Measurements from ENCODE around the gene PRKN.
A peak's percentile ranks its signal among the peaks of the same experiment; 100 is the strongest.

Gene PRKN

DNA sequence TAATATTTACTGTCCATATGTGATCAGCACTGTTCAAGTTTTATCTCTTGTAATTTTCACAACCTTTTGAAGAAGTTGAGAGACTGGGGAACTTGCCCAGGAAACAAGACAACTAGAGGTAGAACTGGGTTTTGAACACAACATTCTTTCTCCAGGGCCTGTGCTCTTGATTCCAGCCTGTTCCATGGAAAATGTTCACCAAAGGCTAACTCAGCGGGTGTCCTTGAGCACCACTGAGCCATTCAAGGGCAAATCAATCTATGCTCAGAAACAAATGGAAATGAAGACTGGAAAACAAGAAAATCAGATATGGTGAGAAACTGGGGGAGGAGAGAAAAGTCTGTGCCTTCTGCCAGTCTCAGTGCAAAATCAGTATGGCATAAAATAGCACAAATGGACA, 771.5 kb downstream of the PRKN start:
- no peak for DNase-seq (ENCODE audit: low read depth)

DNA sequence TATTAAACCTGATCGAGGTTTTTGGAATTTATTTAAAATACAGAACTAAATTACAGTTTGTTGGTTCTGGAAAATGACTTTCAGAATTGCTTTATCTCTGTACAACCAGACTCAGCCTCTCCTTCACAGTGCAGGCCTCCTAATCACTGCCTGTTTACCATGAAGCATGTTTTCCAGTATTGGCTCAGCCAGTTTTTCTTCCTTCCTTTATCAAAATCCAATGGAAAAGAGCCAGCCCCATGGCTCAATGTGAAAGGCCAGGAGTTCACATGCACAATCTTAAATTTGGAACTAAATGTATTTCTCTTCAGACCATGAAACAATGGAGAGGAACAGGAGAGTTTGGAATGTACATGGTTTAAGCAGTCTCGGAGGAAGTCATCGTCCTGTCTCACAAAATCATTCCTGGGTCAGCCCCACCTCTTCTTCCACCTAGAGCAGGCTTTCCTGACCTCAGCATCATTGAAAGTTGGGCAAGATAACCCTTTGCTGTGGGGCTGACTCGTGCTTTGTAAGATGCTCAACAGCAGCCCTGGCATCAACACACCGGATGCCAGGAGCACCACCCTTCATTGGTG, 772.8 kb downstream of the PRKN start:
- DNase-seq (ENCODE audit: low read depth), result no peak

DNA sequence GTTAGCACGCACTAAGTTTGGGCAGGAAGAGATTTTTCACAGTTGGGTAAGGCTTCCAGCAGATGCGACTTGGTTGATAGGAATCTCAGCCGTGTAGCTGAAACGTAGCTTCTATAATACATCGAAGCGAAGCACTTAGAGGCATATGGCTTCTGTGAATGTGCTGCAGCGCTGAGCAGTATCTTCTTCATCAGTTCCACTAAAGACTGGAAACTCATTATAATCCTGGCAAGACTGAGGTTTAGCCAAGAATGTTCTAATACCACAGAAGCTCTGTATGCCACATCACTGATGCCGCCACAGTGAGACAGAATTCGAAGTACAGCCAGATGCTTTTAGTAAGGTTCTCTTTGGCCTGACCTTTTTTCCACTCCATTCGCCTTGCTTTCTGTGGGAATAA, 773.5 kb downstream of the PRKN start:
- DNase-seq (ENCODE audit: low read depth), result no peak

DNA sequence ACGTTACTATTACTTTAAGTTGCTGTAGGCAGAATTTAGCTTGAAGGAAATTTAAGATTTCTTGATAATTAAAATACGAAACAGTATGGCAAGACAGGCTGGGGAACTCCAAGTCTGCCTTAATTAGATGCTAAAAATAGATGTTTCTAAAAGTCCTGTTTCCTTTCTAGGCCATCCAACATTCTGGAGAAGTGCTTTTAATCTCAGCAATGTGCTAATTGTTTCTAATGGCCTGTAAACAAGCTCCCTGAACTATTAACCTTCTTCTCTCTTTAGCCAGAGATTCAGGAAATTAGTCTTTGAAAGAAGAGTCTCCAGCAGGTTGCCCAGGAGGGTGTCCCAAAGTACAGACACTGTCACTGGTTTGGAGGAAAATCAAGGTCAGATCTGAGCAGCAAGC, 776.4 kb downstream of the PRKN start:
- DNase-seq (ENCODE audit: low read depth), result no peak

DNA sequence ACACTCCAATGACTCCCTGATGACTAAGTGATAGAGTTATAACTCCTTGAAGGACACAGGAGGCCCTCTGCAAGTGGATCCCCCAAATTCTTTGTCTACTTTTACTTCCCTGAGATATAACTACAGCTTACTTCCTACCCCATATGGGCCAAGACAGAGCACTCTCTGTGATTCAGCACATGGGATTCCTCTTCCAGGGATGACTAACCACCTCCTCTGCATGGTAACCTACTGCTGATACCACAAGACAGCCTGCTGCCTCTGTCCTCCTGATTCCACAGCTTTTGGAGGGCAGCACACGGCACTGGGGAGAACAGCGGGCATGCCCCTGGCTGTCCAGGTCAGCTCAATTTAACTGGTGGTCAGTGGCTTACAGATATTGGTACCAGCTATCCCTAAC, 778.0 kb downstream of the PRKN start:
- DNase-seq (ENCODE audit: low read depth), result peak; percentile 23

DNA sequence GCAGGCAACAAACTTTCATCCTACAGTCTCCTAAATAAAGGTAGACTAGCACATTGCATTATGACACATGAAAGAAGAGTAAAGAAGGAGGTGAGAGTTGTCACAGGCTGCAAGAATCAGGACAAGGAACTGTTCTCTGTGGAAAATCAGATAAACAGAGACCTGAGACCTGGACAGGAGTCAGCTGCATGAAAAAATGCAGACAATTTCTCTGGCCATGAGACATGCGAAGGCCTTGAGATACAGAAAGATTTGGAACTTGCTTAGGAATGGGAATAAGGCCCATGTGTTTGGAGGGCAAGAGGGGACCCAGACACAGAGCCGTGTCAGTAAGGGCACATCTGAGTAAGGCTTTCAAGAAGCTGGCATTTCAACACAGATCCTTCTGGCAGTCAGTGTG, 779.1 kb downstream of the PRKN start:
- no peak for DNase-seq (ENCODE audit: low read depth)

DNA sequence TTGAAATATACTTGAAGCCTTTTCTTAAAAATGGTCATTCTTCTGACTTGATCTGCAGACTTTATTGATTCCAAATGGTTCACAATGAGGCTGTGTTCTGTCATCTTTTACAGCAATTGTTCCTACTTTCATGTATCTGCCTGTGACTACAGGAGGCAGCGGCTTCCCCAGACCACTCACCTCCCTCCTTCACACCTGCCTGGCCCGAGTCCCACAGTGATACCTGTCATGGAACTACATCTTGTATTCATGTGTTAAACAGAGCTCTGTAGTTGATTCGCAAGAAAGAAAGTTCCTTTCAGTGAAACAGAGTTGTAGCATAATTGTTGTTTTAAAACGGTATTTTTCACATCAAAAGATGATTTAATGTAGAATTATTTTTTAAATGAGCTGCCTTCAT, 780.2 kb downstream of the PRKN start:
- DNase-seq (ENCODE audit: low read depth), result no peak

DNA sequence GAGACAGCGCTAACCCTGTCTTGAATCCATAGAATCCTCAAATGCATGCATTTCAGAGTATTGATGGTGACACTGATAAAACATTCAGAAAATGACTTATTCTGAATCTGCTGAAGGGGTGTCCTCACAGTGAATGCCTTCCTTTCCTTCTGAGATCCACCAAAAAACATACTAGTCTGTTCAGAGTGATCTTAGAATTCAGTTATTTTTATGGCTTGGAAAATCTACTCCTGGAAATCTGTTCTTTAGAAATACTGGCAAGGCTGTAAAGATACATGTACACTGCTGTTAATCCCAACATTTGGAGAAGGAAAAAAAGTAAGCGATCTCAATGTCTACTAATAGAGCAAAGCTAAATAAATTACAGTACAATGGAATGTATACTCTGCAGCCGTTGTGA, 781.1 kb downstream of the PRKN start:
- no peak for DNase-seq (ENCODE audit: low read depth)

DNA sequence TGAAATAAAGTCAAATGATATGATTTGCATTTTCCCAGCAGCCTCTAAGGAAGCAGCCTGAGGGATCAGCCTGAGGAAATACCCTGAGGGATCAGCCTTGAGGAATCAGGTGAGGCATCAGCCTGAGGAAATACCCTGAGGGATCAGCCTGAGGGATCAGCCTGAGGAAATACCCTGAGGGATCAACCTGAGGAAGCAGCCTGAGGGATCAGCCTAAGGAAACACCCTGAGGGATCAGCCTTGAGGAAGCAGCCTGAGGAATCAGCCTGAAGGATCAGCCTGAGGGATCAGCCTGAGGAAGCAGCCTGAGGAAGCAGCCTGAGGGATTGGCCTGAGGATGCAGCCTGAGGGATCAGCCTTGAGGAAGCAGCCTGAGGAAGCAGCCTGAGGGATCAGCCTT, 784.0 kb downstream of the PRKN start:
- no peak for DNase-seq (ENCODE audit: low read depth)

DNA sequence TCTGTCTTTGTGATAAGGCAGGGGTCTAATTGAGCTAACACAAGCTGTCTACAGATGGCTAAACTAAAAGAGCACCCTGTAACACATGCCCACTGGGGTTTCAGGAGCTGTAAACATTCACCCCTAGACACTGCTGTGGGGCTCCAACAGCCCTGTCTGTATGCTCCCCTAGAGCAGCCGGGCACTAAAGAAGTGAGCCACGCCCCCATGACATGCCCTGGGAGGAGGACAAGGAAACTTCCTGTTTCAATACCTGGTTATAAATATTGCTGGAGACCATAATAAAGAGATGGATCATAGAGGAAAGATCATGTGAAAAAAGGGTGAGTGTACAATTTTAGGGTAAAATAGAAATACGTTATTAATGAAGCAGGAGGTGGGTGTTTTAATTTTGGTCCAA, 786.0 kb downstream of the PRKN start:
- DNase-seq (ENCODE audit: low read depth), result no peak

DNA sequence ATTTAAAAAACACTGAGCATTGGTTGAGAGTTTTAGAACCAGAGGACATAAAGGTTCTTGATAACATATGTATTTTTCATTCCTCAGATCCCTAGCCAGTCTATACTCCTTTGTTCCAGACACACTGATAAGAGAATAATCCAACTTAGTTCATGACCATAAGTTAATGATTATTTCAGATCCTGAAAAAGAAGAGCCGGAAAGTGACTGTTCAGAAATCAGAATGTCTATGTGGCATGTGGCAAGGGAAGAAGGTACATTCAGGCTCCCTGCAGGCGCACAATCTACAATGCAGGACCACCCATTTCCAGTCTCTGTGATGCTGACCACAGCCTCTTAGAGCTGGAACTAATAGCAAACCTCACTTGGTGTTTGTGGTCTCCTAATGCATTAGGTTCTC, 787.0 kb downstream of the PRKN start:
- DNase-seq (ENCODE audit: low read depth), result no peak

DNA sequence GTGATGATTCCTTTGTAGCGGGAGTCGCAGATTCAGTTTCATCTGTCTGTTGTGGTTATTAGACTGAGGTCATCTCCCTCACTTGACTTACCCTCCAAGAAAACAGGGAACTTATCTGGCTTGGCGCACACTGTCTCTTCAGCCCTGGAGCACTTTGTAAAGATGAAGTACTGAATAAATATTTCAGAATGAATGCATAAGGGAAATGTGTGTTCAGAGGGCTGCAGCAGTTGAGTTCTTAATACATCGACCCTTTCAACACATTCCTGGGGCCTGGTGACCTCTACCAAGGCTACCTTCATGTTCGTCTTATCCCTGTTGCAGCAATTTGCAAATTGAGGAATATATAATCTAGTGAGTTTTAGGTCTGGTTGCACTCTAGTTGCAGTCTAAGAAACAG, 801.2 kb downstream of the PRKN start:
- no peak for DNase-seq (ENCODE audit: low read depth)

DNA sequence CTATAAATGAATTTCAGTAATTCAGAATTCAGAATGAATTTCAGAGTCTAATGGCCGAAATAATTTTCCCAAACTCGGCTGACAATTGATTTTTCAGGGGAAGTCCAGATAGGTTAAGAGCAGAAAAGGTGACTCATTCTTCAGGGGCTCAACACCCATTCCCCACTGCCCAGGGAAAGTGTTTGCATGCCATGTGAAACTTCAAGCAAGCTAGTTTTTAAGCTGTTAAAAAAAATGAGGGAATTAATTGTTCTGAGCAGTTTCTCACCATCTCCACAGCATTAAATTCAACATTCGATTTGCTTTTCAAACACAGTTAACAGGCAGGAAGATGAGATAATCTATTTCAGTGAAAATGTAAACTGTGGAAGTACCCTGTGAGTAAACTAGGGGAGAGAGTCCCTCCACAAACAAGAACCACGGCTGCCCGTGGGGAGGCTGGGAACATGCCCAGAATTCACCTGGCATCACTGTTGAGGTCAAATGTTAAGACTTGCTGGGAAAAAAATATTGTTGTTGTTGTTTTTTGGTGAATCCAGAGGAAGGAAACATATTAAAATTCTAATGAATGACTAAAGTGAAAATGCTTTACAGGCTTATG, 803.0 kb downstream of the PRKN start:
- DNase-seq (ENCODE audit: low read depth), result no peak

DNA sequence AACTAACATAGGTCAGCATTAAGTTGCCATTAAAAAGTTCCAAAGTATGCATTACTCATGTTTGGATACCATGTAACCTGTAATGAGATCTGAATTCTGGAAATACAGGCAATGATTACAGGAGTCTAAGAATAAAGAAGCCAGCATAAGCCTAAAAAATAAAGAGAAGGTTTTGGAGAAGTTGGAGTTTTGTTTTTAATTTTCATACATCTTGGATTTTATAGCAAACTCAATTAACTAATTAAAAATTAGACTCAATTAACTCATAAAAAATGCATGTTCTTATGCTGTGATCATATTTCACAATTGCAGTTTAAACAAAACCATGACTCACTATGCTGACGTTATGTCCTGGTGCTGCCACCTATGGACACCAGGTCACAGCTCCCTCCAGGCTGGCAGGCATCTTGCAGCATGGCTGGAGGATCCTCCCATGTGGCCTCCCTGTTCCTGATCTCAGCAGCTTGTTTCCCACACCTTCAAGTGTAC, 804.9 kb downstream of the PRKN start:
- DNase-seq (ENCODE audit: low read depth), result peak; percentile 65

DNA sequence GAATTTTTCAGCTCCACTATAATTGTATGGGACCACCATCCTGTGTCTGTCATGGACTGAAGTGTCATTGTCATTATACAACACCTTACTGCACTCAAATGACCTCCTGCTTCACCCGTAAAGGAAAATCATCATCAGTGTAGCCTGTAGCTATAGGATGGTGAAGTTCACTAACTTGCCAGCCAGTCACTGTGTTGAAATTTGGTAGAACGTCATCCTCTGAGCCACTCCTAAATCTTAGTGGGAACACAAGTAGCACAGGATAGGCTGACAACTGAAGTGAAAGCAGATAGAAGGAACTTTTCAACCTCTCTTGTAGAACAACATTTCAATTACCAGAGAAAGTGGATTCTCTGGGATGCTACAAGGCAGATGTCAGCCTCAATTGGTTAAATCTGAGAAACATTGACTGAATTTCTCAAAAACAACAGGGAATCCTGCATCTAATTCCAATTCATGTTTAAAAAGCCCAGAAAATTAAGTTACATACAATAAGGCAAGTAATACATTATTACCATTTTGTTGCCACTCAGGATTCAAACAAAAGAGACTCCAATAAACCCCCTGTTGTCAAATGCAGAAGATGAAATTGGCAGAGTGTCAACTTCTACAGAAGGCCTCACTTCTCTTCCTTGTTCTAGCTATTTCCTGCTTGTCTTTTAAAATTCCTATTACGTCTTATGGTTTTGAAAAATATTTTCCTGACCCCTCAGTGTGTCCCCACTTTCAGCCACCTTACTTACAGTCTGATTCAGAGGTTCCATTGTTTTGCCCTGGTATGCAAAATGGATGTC, 805.8 kb downstream of the PRKN start:
- no peak for DNase-seq (ENCODE audit: low read depth)

DNA sequence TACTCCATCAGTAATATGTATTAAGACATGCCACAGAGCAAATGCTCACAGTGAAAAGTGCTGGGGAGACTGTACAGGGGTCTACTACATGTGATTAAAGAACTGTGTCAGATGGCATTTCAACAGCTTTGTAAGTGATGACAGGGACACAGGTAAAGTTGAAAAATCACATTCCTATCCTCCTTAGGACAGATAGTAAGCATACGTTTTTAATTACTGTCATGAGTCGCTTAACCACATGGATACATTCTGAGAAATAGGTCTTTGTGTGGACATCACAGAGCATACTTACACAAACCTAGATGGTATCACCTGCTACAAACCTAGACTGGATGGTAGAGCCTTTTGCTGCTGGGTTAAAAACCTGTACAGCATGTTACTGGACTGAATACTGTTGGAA, 807.9 kb downstream of the PRKN start:
- no peak for DNase-seq (ENCODE audit: low read depth)

DNA sequence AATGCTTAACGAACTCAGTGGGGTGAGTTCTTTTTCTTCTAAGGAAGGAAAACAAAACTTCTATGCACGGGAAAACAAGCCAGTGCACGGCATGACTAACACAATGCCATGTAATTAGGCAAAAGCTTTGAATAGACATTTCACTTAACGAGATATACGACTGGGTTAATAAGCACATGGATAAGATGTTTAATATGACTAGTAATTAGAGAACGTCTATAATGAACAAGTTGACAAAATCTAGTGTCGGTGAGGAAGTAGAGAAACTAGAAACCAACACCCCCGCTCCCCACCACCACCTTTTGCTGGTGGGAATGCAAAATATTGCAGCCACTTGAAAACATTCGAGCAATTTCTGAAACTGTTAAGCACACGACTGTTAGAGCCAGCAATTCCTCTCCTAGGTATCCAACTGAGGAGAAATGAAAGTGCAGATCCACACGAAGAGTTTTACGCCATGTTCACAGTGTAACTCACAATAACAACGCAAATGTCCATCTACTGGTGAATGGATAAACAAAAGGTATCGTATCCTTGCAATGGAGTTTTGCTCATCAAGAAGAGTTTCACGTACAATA, 808.8 kb downstream of the PRKN start:
- no peak for DNase-seq (ENCODE audit: low read depth)

DNA sequence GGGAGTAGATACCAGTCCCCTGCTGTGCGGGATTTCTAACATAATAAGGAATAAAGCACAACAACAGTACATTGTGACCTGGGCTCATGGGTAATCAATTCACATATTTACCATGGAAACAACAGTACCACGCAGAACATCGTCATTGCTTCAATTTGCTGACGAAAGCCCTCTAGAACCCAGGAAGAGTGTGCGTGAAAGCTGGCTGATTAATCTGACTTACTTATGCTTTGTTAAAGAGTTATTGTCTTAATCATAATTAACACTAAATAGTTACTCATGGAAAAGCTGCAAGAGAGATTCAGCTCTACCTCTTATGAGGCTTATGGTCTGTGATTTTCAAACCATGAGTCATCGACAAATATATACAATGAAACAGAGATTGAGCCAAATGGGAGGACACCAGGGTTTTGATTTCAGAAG, 809.4 kb downstream of the PRKN start:
- peak; percentile 46 for DNase-seq (ENCODE audit: low read depth)

DNA sequence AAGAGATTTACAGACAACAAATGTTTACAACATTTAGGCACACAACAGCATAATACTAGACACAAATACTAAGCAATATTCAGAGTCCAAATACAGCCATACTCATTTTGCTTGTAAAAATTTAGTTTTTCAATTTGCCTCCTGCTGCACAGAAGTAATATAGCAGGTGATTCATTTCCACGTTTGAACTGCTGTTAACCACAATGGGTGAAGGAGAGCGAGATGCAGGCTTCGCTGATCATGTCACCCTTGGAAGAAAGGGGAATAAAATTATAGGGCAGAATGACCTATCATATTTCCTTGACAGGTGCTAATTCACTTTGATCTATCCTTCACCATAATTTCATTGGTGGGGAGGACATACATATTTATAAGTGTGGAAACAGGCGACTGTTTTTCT, 809.9 kb downstream of the PRKN start:
- DNase-seq (ENCODE audit: low read depth), result peak; percentile 48

DNA sequence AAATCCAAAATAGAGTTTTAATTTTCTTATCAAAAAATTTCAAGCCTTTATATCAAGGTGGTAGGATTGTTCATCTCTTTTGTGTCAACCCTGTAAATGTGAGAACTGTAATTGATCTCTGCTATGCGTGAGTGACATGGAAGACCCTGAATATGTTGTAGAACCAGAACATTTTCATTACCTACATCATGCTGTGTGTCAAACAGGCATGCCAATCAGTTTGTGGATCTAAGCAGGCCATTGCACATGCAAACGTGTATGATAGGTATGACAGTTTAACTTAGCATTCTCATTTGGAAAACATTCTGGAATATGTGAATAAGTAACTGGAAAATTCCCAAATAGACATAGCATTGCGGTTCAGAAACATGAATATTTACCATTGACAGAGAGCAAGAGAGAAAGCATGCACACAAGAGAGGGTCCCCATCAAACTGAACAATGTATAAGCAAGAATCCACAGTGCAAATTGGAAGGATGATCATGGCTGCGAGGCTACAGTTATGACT, 812.1 kb downstream of the PRKN start:
- DNase-seq (ENCODE audit: low read depth), result no peak

DNA sequence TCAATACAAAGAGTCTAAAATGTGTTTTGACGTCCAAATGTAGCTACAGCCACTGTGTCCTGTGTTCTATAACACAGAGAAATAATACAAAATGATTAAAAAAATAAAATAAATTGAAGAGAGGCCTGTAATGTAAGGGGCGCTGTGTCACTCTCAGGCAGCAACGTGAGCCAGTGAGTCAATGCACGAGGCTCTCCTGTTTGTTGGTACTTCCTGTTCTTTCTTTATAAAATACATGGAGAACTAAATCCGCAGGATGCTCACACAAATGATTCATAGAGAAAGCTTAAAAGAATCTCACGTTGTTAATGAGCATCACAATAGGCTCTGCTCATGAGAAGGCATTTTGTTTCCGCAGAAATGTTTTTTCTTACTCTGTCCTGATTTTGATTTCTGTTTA, 818.7 kb downstream of the PRKN start:
- DNase-seq (ENCODE audit: low read depth), result peak; percentile 48

DNA sequence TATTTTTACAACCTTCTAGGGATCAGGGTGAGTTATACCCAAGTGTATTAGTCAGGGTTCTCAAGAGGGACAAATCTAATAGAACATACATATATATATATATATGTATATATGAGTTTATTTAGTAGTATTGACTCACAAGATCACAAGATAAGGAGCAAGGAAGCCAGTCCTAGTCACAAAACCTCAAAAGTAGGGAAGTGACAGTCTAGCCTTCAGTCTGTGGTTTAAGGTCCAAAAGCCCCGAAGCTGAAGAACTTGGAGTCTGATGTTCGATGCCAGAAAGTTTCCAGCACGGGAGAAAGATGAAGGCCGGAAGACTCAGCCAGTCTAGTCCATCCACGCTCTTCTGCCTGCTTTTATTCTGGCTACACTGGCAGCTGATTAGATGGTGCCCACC, 821.0 kb downstream of the PRKN start:
- no peak for DNase-seq (ENCODE audit: low read depth)

Data from ELR (cell line).